Endothelial cell (in vitro differentiated cells): Measurements from ENCODE around the gene MST1. TPM values are rescaled to one million over a fixed set of nuclear protein-coding genes. Genes with fewer than 3 reads are reported as not detected.

Experiments
- DNase-seq: peaks from one replicate; pipeline ENCODE4 v3.0.0; 2021; ENCODE audit warnings: low spot score
- H3K27ac Mint-ChIP-seq: one replicate; pipeline ENCODE4 v1.8.0; 2021; ENCODE audit warnings: mixed read lengths, inconsistent platforms; ENCODE audit not compliant: unreplicated experiment
- H3K27me3 Mint-ChIP-seq: one replicate; pipeline ENCODE4 v1.8.0; 2021; ENCODE audit warnings: mild to moderate bottlenecking, moderate library complexity, mixed read lengths, inconsistent platforms; ENCODE audit not compliant: unreplicated experiment
- H3K36me3 Mint-ChIP-seq: one replicate; pipeline ENCODE4 v1.8.0; 2021; ENCODE audit warnings: mild to moderate bottlenecking, low read depth, mixed read lengths, inconsistent platforms; ENCODE audit not compliant: unreplicated experiment
- H3K4me1 Mint-ChIP-seq: one replicate; pipeline ENCODE4 v1.8.0; 2021; ENCODE audit warnings: mild to moderate bottlenecking, mixed read lengths, inconsistent platforms; ENCODE audit not compliant: unreplicated experiment
- H3K4me3 Mint-ChIP-seq: one replicate; pipeline ENCODE4 v1.8.0; 2021; ENCODE audit warnings: mild to moderate bottlenecking, mixed read lengths, inconsistent platforms; ENCODE audit not compliant: unreplicated experiment
- H3K9me3 Mint-ChIP-seq: one replicate; pipeline ENCODE4 v1.8.0; 2021; ENCODE audit warnings: mixed read lengths, inconsistent platforms; ENCODE audit not compliant: unreplicated experiment
- CTCF ChIP-seq: fragments of 200-600 bp; sonication (generic); IDR thresholded peaks from one replicate; pipeline ENCODE4 v1.5.0; 2021; ENCODE audit warnings: antibody characterized with exemption; ENCODE audit not compliant: unreplicated experiment
- total RNA-seq: library from RNA; stranded (reverse); fragmentation: NEBNext Ultra II Directional; extraction: Animal tissue kit (Norgen Biotek cat#: 25700); gene quantifications from one replicate; pipeline ENCODE4 v1.2.1, GENCODE V29; 2021; ENCODE audit not compliant: unreplicated experiment

The MST1 gene
- total RNA-seq, 1 donor from 2014 or later, result 22.0 TPM

- no peak for TF ChIP-seq CTCF
These were observed 50.8 kb downstream of the MST1 start for GRCh38 chr3:49638445-49638844.

GRCh38 chr3:49636883-49637609, 52.2 kb downstream of the MST1 start:
- DNase-seq, result no peak
- TF ChIP-seq CTCF, result no peak
- no peaks in the 10 kb centered on the region for H3K9me3 Mint-ChIP-seq
- H3K27ac Mint-ChIP-seq, result no peak overlapping the region
- H3K36me3 Mint-ChIP-seq, result peaks cover 6% of the 10 kb centered on the region
- H3K4me3 Mint-ChIP-seq, result no peak overlapping the region
- no peaks in the 10 kb centered on the region for H3K27me3 Mint-ChIP-seq
- H3K4me1 Mint-ChIP-seq, result peaks cover 4% of the 10 kb centered on the region

More at GRCh38 chr3:49638445-49638844, 50.8 kb downstream of the MST1 start:
- no peak overlapping the region for H3K4me3 Mint-ChIP-seq
- no peaks in the 10 kb centered on the region for H3K27me3 Mint-ChIP-seq
- H3K9me3 Mint-ChIP-seq, result no peaks in the 10 kb centered on the region
- peaks cover 5% of the 10 kb centered on the region for H3K36me3 Mint-ChIP-seq
- DNase-seq, result no peak
- H3K4me1 Mint-ChIP-seq, result peaks cover 4% of the 10 kb centered on the region
- H3K27ac Mint-ChIP-seq, result no peak overlapping the region

- H3K27me3 Mint-ChIP-seq, result no peaks in the 10 kb centered on the region
- TF ChIP-seq CTCF, result no peak
- H3K27ac Mint-ChIP-seq, result no peak overlapping the region
- H3K4me3 Mint-ChIP-seq, result no peak overlapping the region
- no peaks in the 10 kb centered on the region for H3K9me3 Mint-ChIP-seq
- no peak for DNase-seq
- peaks cover 9% of the 10 kb centered on the region for H3K4me1 Mint-ChIP-seq
- peaks cover 16% of the 10 kb centered on the region for H3K36me3 Mint-ChIP-seq
These were observed 54.5 kb downstream of the MST1 start for GRCh38 chr3:49634736-49635135.

Other genes starting within 250 kb of the MST1 start
- 54.8 TPM for gene DAG1, start 219.2 kb downstream of the MST1 start, total RNA-seq
- gene BSN, start 135.0 kb downstream of the MST1 start, total RNA-seq, result 2.4 TPM
- 71.1 TPM for gene APEH, start 15.1 kb downstream of the MST1 start, total RNA-seq
- gene RNF123, start 83 bp upstream of the MST1 start, total RNA-seq, result 42.3 TPM
- gene AMIGO3, start 30.2 kb upstream of the MST1 start, total RNA-seq, result 0.56 TPM
- gene GMPPB, start 34.5 kb upstream of the MST1 start, total RNA-seq, result 21.3 TPM
- gene IP6K1, start 97.1 kb upstream of the MST1 start, total RNA-seq, result 56.4 TPM
- 1.1 TPM for gene CDHR4, start 110.4 kb upstream of the MST1 start, total RNA-seq
- gene INKA1, start 113.8 kb upstream of the MST1 start, total RNA-seq, result 57.6 TPM
- 6.0 TPM for gene UBA7, start 124.5 kb upstream of the MST1 start, total RNA-seq
- gene TRAIP, start 167.1 kb upstream of the MST1 start, total RNA-seq, result 6.2 TPM
- gene CAMKV, start 180.4 kb upstream of the MST1 start, total RNA-seq, result 0.67 TPM
- gene MST1R, start 214.4 kb upstream of the MST1 start, total RNA-seq, result 0.67 TPM
- gene MON1A, start 240.3 kb upstream of the MST1 start, total RNA-seq, result 6.1 TPM